BE2C (cell line): ENCODE measurements around the gene RDH5.
A peak's percentile ranks its signal among the peaks of the same experiment; 100 is the strongest.

Source experiments
- DNase-seq: peaks from one replicate; pipeline ENCODE4 v3.0.0-alpha.2; 2020
- H3K27me3 ChIP-seq: fragments of 250-450 bp; sonication (Bioruptor Pico); 2 replicates; pipeline ENCODE4 v1.5.1; 2020; ENCODE audit warnings: mild to moderate bottlenecking
- H3K36me3 ChIP-seq: fragments of 250-450 bp; sonication (Bioruptor Pico); 2 replicates; pipeline ENCODE4 v1.5.1; 2020; ENCODE audit warnings: mild to moderate bottlenecking
- H3K4me1 ChIP-seq: fragments of 250-450 bp; sonication (Bioruptor Pico); 2 replicates; pipeline ENCODE4 v1.5.1; 2020
- H3K4me3 ChIP-seq: 2 replicates; pipeline ENCODE4 v1.5.1; 2011; ENCODE audit warnings: low read depth, low read length
- H3K9me3 ChIP-seq: fragments of 250-450 bp; sonication (Bioruptor Pico); 2 replicates; pipeline ENCODE4 v1.5.1; 2020
- TF ChIP-seq, protein P1 (sequence below): IDR thresholded peaks from 2 replicates; pipeline ENCODE4 v1.5.1; 2012; ENCODE audit warnings: mild to moderate bottlenecking, low read depth, low read length

The RDH5 gene

DNA sequence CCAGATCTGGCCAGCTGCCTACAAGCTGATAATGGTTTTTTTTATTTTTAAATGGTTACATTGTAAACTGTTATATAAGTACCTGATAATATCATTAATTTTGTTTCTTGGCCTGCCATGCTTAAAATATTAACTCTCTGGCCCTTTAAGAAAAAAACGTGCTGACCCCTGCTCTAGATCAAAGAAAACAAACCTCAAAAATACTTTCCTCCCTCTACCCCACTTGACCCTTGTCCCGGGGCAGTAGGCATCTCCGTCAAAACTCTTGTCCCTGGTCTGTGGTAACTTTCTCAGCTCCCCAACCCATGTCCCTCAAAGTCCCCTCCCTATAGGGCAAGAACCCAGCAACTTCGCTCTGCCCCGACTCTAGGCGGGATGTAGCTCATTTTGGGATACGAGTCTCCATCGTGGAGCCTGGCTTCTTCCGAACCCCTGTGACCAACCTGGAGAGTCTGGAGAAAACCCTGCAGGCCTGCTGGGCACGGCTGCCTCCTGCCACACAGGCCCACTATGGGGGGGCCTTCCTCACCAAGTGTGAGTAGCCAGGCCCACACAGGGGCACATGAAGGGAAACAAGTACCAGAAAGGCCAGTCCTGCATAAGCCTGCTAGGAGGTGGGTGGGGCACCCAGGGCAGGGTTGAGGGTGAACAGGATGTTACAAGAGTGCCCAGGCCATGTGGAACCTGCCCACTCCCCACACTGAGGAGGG lies 3.5 kb downstream of the RDH5 start:
- no peaks in the 10 kb centered on the region; the same call in none of the 2 replicates for H3K4me1 ChIP-seq
- peaks cover 18% of the 10 kb centered on the region for H3K36me3 ChIP-seq
- no peak for DNase-seq
- no peak overlapping the region for H3K4me3 ChIP-seq
- H3K27me3 ChIP-seq = no peaks in the 10 kb centered on the region
- H3K9me3 ChIP-seq = no peaks in the 10 kb centered on the region
- TF ChIP-seq, protein P1, sequence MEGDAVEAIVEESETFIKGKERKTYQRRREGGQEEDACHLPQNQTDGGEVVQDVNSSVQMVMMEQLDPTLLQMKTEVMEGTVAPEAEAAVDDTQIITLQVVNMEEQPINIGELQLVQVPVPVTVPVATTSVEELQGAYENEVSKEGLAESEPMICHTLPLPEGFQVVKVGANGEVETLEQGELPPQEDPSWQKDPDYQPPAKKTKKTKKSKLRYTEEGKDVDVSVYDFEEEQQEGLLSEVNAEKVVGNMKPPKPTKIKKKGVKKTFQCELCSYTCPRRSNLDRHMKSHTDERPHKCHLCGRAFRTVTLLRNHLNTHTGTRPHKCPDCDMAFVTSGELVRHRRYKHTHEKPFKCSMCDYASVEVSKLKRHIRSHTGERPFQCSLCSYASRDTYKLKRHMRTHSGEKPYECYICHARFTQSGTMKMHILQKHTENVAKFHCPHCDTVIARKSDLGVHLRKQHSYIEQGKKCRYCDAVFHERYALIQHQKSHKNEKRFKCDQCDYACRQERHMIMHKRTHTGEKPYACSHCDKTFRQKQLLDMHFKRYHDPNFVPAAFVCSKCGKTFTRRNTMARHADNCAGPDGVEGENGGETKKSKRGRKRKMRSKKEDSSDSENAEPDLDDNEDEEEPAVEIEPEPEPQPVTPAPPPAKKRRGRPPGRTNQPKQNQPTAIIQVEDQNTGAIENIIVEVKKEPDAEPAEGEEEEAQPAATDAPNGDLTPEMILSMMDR = no peak

DNA sequence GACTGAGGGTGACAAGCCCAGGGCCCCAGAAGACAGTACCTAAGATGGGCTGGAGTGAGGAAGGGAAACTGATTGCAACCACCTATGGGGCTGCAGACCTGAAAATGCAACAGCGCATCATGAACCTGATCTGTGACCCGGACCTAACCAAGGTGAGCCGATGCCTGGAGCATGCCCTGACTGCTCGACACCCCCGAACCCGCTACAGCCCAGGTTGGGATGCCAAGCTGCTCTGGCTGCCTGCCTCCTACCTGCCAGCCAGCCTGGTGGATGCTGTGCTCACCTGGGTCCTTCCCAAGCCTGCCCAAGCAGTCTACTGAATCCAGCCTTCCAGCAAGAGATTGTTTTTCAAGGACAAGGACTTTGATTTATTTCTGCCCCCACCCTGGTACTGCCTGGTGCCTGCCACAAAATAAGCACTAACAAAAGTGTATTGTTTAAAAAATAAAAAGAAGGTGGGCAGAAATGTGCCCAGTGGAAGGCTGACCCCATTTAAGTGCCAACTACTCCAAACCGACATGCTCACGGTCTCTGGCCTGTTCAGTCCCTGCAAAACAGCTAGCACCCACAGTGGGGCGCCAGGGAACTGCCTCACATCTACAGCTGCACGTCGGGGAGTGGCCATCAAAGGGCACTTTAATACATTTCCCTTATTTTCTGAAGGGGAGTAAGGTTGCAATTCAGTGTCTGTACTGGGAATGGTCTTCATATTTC lies 4.2 kb downstream of the RDH5 start:
- Histone ChIP-seq H3K4me3 (no peak overlapping the region), H3K4me1 (no peaks in the 10 kb centered on the region; the same call in none of the 2 replicates), H3K9me3 (no peaks in the 10 kb centered on the region), H3K36me3 (peaks cover 18% of the 10 kb centered on the region), H3K27me3 (no peaks in the 10 kb centered on the region)
- TF ChIP-seq, protein P1 = peak; percentile 80
- peak; percentile 81 for DNase-seq

DNA sequence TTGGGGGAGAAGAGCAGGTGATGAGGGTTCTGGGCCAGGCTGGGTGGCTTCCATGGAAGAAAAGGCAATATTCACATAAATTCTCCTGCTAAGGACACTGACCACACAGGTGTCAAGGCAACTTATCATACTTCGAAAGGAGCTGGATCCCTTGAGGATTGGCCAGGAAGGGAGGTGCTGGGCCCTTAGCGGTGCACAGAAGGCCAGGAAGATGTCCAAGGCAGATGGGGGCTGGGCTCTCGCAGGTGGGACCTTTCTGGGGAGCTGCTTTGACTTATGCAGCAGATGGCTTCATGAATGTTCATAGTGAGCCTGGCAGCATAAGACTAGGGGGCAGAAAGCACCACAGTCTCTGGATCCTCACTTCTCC lies 4.7 kb downstream of the RDH5 start:
- Histone ChIP-seq H3K36me3 (peaks cover 18% of the 10 kb centered on the region), H3K27me3 (no peaks in the 10 kb centered on the region), H3K9me3 (no peaks in the 10 kb centered on the region), H3K4me3 (no peak overlapping the region), H3K4me1 (no peaks in the 10 kb centered on the region; the same call in none of the 2 replicates)
- TF ChIP-seq, protein P1 = no peak
- DNase-seq = no peak

DNA sequence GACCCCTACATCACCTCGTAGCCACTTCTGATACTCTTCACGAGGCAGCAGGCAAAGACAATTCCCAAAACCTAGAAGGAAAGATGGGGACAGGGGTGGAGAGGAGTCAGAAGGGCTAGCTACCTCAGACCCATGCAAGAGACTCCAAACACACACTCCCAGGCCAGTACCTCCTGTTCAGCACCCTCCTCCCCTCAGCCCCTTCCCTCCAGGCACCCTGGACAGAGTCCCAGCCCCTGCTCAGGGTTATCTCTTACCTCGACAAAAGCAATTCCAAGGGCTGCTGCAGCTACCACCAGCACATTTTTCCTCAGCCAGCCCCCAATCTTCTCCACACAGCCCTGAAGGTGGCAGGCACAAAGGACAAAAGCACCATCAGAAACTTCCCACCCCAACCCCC lies 5.4 kb downstream of the RDH5 start:
- TF ChIP-seq, protein P1 = no peak
- DNase-seq = no peak
- Histone ChIP-seq H3K4me1 (no peaks in the 10 kb centered on the region; the same call in 1 of the 2 replicates), H3K36me3 (peaks cover 18% of the 10 kb centered on the region), H3K27me3 (no peaks in the 10 kb centered on the region), H3K9me3 (no peaks in the 10 kb centered on the region), H3K4me3 (no peak overlapping the region)

DNA sequence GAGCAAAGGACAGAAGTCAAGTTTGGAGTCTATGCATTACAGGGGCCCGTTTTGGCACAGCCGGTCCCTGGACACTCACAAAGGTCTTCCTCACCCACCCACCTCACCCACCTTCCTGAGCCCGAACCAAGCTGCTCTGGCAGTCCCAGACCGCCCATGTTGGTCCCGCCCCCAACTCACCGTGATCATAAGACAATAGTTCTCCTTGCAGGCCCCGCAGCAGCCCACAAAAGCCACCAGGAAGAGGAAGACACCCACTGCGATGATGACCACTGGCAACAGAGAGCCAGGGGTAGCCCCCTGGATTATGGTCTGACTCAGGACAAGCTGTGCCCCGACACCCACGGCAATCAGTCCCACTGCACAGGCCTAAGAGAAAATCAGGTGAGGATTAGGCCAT lies 6.8 kb downstream of the RDH5 start:
- Histone ChIP-seq H3K4me3 (peak overlapping the region; percentile 61), H3K9me3 (no peaks in the 10 kb centered on the region), H3K27me3 (no peaks in the 10 kb centered on the region), H3K4me1 (no peaks in the 10 kb centered on the region; the same call in 1 of the 2 replicates), H3K36me3 (peaks cover 18% of the 10 kb centered on the region)
- no peak for DNase-seq
- TF ChIP-seq, protein P1 = no peak
